ENCODE data around the gene AK9. TPM values are rescaled to one million over a fixed set of nuclear protein-coding genes. Genes with fewer than 3 reads are reported as not detected.

AK9 gene
- total and polyA plus RNA-seq, 9 of the 15 experiments (the other 6 are each of a cell fraction or from before 2014, with no cell fraction given): 0.59 to 1.9 (median 1.2) TPM

- TF ChIP-seq CTCF (IDR thresholded peaks at IDR 0.05 in 2 of 3, conservative IDR thresholded peaks at IDR 0.05 in 1 of 3; ENCODE audit: insufficient read depth in 2 of 3, low read depth in 1 of 3, low read length in 3 of 3): no peak
- TF ChIP-seq REST (IDR thresholded peaks at IDR 0.05; ENCODE audit: borderline replicate concordance): no peak
- no peak for TF ChIP-seq REST (CRISPR knock-in tag; IDR thresholded peaks at IDR 0.05; ENCODE audit: low read depth)
- TF ChIP-seq RNF2 (IDR thresholded peaks at IDR 0.05): no peak
- no peak for TF ChIP-seq GABPB2 (CRISPR knock-in tag; conservative IDR thresholded peaks at IDR 0.05)
- TF ChIP-seq TOE1 (IDR thresholded peaks at IDR 0.05; ENCODE audit: borderline replicate concordance): no peak
- no peak for TF ChIP-seq TOE1 (CRISPR knock-in tag; IDR thresholded peaks at IDR 0.05; ENCODE audit: borderline replicate concordance, low read depth)
- TF ChIP-seq ZBTB7A (IDR thresholded peaks at IDR 0.05; ENCODE audit: borderline replicate concordance, control insufficient read depth, low read depth, low read length): no peak
- TF ChIP-seq ZNF639 (CRISPR knock-in tag; conservative IDR thresholded peaks at IDR 0.05 in 1 of 2, IDR thresholded peaks at IDR 0.05 in 1 of 2): peak in 1 of 2 experiments; percentile 53; a peak in 2 of 4 replicates
- no peak for TF ChIP-seq TAL1 (IDR thresholded peaks at IDR 0.05)
- no peak for TF ChIP-seq CTBP1 (IDR thresholded peaks at IDR 0.05; ENCODE audit: borderline replicate concordance)
Observed at GRCh38 chr6:109511832-109512231, 179.2 kb downstream of the AK9 start (continued).

Measured in K562 (cell line).